Esophagus muscularis mucosa (tissue), 4 donors: Measurements from ENCODE around the gene AOAH. TPM values are rescaled to one million over a fixed set of nuclear protein-coding genes. Genes with fewer than 3 reads are reported as not detected.

Experiments used
- DNase-seq: peaks from one replicate; pipeline ENCODE4 v3.0.0-alpha.2; 2017; ENCODE audit errors: extremely low spot score
- H3K27ac ChIP-seq, 4 donors: fragments of 200-600 bp; sonication (generic); replicated peaks in 1 of 4; 1 replicate in 3 of 4; 2 replicates in 1 of 4; pipeline ENCODE4 v1.5.1; 2016 to 2019; ENCODE audit warnings: mild to moderate bottlenecking in 1 of 4
- H3K27me3 ChIP-seq, 4 donors: fragments of 200-600 bp; sonication (generic); one replicate each; pipeline versions ENCODE4 v1.5.1 to v1.6.0; 2016 to 2019
- H3K36me3 ChIP-seq, 4 donors: fragments of 200-600 bp; sonication (generic); one replicate each; pipeline ENCODE4 v1.5.1; 2016 to 2019
- H3K4me1 ChIP-seq, 4 donors: fragments of 200-600 bp; sonication (generic); one replicate each; pipeline ENCODE4 v1.5.1; 2016 to 2019
- H3K4me3 ChIP-seq, 4 donors: fragments of 200-600 bp; sonication (generic); 1 replicate in 2 of 4; 2 replicates in 2 of 4; pipeline ENCODE4 v1.5.1; 2016 to 2019; ENCODE audit warnings: mild to moderate bottlenecking in 4 of 4, moderate library complexity in 1 of 4
- H3K9me3 ChIP-seq, 4 donors: fragments of 200-600 bp; sonication (generic); 1 replicate in 3 of 4; 2 replicates in 1 of 4; pipeline ENCODE4 v1.5.1; 2016 to 2019
- EP300 ChIP-seq: sonication (generic); formaldehyde crosslinking; IDR thresholded peaks from one replicate; pipeline ENCODE4 v1.6.1; 2017; ENCODE audit warnings: antibody characterized with exemption
- POLR2A ChIP-seq: fragments of 450-650 bp; IDR thresholded peaks from one replicate; pipeline ENCODE4 v1.6.1; 2017; ENCODE audit warnings: antibody characterized with exemption, moderate library complexity, mild to moderate bottlenecking, low read depth
- POLR2AphosphoS5 ChIP-seq, 2 donors: sonication (generic); formaldehyde crosslinking; IDR thresholded peaks; one replicate each; pipeline ENCODE4 v1.6.1; 2017; ENCODE audit warnings: antibody characterized with exemption in 2 of 2
- WGBS: methylation state at CpG from one replicate; pipeline ENCODE4 v1.1.5; 2018; 5-methylcytosine and 5-hydroxymethylcytosine counted together
- intact Hi-C: fragments of 100-400 bp; cut with DNase I; formaldehyde crosslinking; loops from one replicate; pipeline ENCODE4 v1.15.1; 2023
- total RNA-seq, 4 donors: library from RNA; depleted of rRNA; stranded (reverse); fragments of >200 nt; gene quantifications; one replicate each; pipeline versions ENCODE4 v1.1.0 to v1.2.1, GENCODE V29; 2016
- TF ChIP-seq, protein P1 (sequence below), 3 experiments: fragments of 200-600 bp in 2 of 3; fragments of 450-650 bp in 1 of 3; sonication (generic) in 2 of 3; IDR thresholded peaks; one replicate each; pipeline ENCODE4 v1.5.1; 2017 to 2019; ENCODE audit warnings: antibody characterized with exemption in 3 of 3, mild to moderate bottlenecking in 2 of 3, moderate library complexity in 1 of 3

The AOAH gene
- total RNA-seq, 4 donors from 2014 or later = 2.0 to 16.1 (median 4.5) TPM

DNA sequence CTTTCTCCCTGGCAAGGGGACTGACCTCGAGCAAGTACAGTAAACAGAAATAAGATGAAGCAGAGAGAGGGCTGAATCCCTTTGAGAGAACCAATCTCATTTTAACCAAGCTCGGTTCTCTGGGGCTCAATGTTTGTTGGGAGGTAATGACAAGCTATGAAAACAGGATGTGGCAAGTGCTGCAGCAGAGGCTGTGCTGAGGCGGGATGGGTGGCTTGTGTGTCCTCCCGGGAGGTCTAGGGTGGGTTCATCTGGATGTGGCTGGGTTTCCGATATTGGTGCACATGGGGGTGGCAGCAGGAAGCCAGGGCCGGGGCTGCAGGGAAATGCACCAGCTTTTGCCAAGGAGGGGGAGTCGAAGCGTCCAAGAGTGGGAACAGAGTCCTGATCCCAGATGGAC, 84.5 kb downstream of the AOAH start:
- Histone ChIP-seq H3K27ac (no peak overlapping the region), H3K27me3 (peaks cover 0 to 4% (median 0%) of the 10 kb centered on the region in 4 donors), H3K36me3 (no peaks in the 10 kb centered on the region), H3K9me3 (no peaks in the 10 kb centered on the region), H3K4me1 (no peaks in the 10 kb centered on the region), H3K4me3 (no peak overlapping the region)
- no peak for DNase-seq
- intact Hi-C loops = no loop called here
- WGBS = 66% methylated on average over 8 of the region's 8 CpGs
- TF ChIP-seq EP300 (no peak), POLR2AphosphoS5 (IDR thresholded peaks at IDR 0.05) (no peak), POLR2A (no peak)
- TF ChIP-seq, protein P1, sequence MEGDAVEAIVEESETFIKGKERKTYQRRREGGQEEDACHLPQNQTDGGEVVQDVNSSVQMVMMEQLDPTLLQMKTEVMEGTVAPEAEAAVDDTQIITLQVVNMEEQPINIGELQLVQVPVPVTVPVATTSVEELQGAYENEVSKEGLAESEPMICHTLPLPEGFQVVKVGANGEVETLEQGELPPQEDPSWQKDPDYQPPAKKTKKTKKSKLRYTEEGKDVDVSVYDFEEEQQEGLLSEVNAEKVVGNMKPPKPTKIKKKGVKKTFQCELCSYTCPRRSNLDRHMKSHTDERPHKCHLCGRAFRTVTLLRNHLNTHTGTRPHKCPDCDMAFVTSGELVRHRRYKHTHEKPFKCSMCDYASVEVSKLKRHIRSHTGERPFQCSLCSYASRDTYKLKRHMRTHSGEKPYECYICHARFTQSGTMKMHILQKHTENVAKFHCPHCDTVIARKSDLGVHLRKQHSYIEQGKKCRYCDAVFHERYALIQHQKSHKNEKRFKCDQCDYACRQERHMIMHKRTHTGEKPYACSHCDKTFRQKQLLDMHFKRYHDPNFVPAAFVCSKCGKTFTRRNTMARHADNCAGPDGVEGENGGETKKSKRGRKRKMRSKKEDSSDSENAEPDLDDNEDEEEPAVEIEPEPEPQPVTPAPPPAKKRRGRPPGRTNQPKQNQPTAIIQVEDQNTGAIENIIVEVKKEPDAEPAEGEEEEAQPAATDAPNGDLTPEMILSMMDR (IDR thresholded peaks at IDR 0.05) = no peak

DNA sequence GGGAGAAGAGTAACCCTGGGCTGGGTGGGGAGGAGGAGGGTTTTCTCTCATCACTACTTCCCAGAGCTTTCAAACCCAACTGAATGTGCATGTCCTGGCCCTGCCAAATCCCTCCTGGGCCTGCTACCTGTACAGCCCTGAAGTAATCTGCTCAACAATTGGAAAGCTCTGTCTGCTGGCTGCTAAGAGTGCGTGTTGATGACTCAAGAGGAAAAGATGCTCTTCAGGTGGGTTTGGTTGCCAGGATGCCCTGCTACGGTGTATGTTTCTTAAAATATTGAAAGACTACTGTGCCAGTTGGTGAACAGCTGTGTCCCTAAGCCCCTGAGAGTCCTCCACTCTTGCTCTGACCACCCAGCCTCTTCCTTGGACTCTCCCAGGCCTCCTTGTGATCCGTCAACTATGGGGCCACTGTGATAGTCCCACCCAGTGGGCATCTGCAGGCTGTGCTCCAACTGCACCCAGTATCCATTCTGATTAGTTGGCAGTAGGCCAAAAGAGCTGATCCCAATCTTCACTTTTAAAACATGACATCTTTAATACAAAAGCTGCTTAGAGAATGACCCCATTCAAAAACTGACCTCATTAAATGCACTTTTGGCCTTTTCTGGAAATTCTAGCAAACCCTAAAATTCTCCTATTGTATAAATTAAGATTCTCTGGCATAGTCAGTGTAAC, 85.6 kb downstream of the AOAH start:
- no peaks in the 10 kb centered on the region for H3K9me3 ChIP-seq
- TF ChIP-seq POLR2A (no peak), POLR2AphosphoS5 (IDR thresholded peaks at IDR 0.05) (no peak), EP300 (no peak)
- TF ChIP-seq, protein P1 (IDR thresholded peaks at IDR 0.05) = no peak
- no peak for DNase-seq
- intact Hi-C loops = no loop called here
- H3K4me3 ChIP-seq = no peak overlapping the region
- no peak overlapping the region for H3K27ac ChIP-seq
- peaks cover 0 to 4% (median 0%) of the 10 kb centered on the region in 4 donors for H3K27me3 ChIP-seq
- H3K36me3 ChIP-seq = no peaks in the 10 kb centered on the region
- no peaks in the 10 kb centered on the region for H3K4me1 ChIP-seq
- 96% methylated on average over 3 of the region's 3 CpGs for WGBS

DNA sequence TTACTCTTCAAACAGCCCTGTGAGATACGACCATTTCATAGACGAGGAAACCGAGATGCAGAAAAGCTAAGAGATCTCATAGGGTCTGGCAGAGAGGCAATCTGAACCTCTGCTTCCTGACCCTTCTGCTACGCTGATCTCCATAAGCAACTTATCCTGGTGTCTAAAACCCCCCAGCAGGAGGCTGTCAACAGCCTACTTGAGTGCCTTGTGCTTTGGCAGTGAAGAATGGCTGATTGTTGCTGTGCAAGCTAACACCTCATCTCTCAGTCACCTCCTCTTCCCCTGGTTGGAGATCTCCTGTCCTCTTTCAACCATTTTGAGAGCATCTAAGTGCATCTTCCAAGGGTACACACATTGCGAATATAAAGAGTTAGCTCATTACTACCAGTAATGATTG, 86.2 kb downstream of the AOAH start:
- H3K36me3 ChIP-seq = no peaks in the 10 kb centered on the region
- DNase-seq = no peak
- no peak overlapping the region for H3K4me3 ChIP-seq
- TF ChIP-seq POLR2AphosphoS5 (IDR thresholded peaks at IDR 0.05) (no peak), EP300 (no peak), POLR2A (no peak)
- TF ChIP-seq, protein P1 (IDR thresholded peaks at IDR 0.05) = no peak
- H3K27ac ChIP-seq = no peak overlapping the region
- no peaks in the 10 kb centered on the region for H3K4me1 ChIP-seq
- H3K9me3 ChIP-seq = no peaks in the 10 kb centered on the region
- peaks cover 0 to 4% (median 0%) of the 10 kb centered on the region in 4 donors for H3K27me3 ChIP-seq
- intact Hi-C loops = no loop called here
- WGBS = 91% methylated on average over 5 of the region's 5 CpGs

- H3K4me3 ChIP-seq = no peak overlapping the region
- no peak for DNase-seq
These were observed 86.9 kb downstream of the AOAH start for GRCh38 chr7:36637417-36637816.

More at GRCh38 chr7:36637417-36637816, 86.9 kb downstream of the AOAH start:
- Histone ChIP-seq H3K27me3 (peaks cover 0 to 4% (median 0%) of the 10 kb centered on the region in 4 donors), H3K4me1 (no peaks in the 10 kb centered on the region), H3K9me3 (no peaks in the 10 kb centered on the region), H3K27ac (no peak overlapping the region), H3K36me3 (no peaks in the 10 kb centered on the region)
- WGBS = 70% methylated on average over 4 of the region's 4 CpGs
- TF ChIP-seq POLR2AphosphoS5 (IDR thresholded peaks at IDR 0.05) (no peak), EP300 (no peak), POLR2A (no peak)
- TF ChIP-seq, protein P1 (IDR thresholded peaks at IDR 0.05) = no peak
- intact Hi-C loops = no loop called here
